GM12878 (cell line): ENCODE data around the gene CCBE1. TPM values are rescaled to one million over a fixed set of nuclear protein-coding genes. Genes with fewer than 3 reads are reported as not detected.

Experiments
- ATAC-seq: fragments of 200-7000 bp; cut with Tn5 transposase; 3 replicates; pipeline ENCODE4 v1.9.1; 2020; ENCODE audit warnings: mild to moderate bottlenecking, moderate library complexity
- BruUV-seq: library from RNA; stranded (reverse); fragments of 400-500 nt; replicated peaks from 2 replicates; lab custom pipeline; 2021; lab: Mats Ljungman, UMichigan
- CTCF ChIA-PET: fragments of 300-600 bp; sonication (Branson Sonifier 250); formaldehyde crosslinking; extraction: SDS; loops from one replicate; lab custom pipeline; 2021; ENCODE audit warnings: inconsistent platforms; lab: Yijun Ruan, JAX
- POLR2A ChIA-PET: fragments of 350-600 bp; formaldehyde crosslinking; extraction: SDS; loops from one replicate; lab custom pipeline; 2021; ENCODE audit warnings: inconsistent platforms; lab: Charles Lee
- RAD21 ChIA-PET: fragments of 300-600 bp; sonication (Branson Sonifier 250); formaldehyde crosslinking; loops from one replicate; lab custom pipeline; 2023; ENCODE audit warnings: antibody characterized with exemption; ENCODE audit not compliant: unreplicated experiment; lab: Charles Lee
- SMC1A ChIA-PET: fragments of 300-600 bp; sonication (Branson Sonifier 250); formaldehyde crosslinking; loops from one replicate; lab custom pipeline; 2023; ENCODE audit not compliant: unreplicated experiment, uncharacterized antibody; lab: Charles Lee
- DNase-seq: peaks from one replicate; pipeline ENCODE4 v3.0.0-alpha.2; 2011; ENCODE audit warnings: low read depth, low spot score
- FAIRE-seq: peaks from 3 replicates; lab custom pipeline; 2011; peaks lifted over from hg19 to GRCh38; lab: Jason Lieb, UNC
- H2AFZ ChIP-seq: 2 replicates; pipeline ENCODE4 v1.6.0; 2011; ENCODE audit warnings: low read depth, low read length, control low read depth; ENCODE audit not compliant: control insufficient read depth
- H3K27ac ChIP-seq: 2 replicates; pipeline ENCODE4 v1.5.1; 2011; ENCODE audit warnings: control low read depth; ENCODE audit not compliant: control insufficient read depth, insufficient read depth
- H3K27me3 ChIP-seq, 2 experiments: replicated peaks in 1 of 2; 2 replicates each; pipeline versions ENCODE4 v1.6.0 to v1.6.1; 2011; ENCODE audit warnings: low read length in 1 of 2; ENCODE audit not compliant: control insufficient read depth in 2 of 2, insufficient read depth in 2 of 2
- H3K36me3 ChIP-seq, 2 experiments: 2 replicates each; pipeline ENCODE4 v1.5.1; 2011; ENCODE audit warnings: low read length in 1 of 2; ENCODE audit not compliant: control insufficient read depth in 2 of 2, insufficient read depth in 2 of 2
- H3K4me1 ChIP-seq: 2 replicates; pipeline ENCODE4 v1.6.1; 2011; ENCODE audit warnings: mild to moderate bottlenecking, low read length, moderate library complexity, mixed read lengths; ENCODE audit not compliant: control insufficient read depth, insufficient read depth
- H3K4me2 ChIP-seq: 2 replicates; pipeline ENCODE4 v1.6.0; 2011; ENCODE audit warnings: control low read depth; ENCODE audit not compliant: control insufficient read depth, insufficient read depth
- H3K4me3 ChIP-seq: fragments of 200-600 bp; sonication (generic); 2 replicates; pipeline ENCODE4 v1.5.1; 2016
- H3K79me2 ChIP-seq: 2 replicates; pipeline ENCODE4 v1.6.0; 2011; ENCODE audit warnings: low read length; ENCODE audit not compliant: control insufficient read depth, insufficient read depth
- H3K9ac ChIP-seq: 2 replicates; pipeline ENCODE4 v1.8.0; 2011; ENCODE audit warnings: low read length, control low read depth, mixed read lengths; ENCODE audit not compliant: control insufficient read depth, insufficient read depth
- H3K9me3 ChIP-seq: replicated peaks from 3 replicates; pipeline ENCODE4 v1.5.1; 2011; ENCODE audit warnings: mild to moderate bottlenecking, low read length; ENCODE audit not compliant: control insufficient read depth, insufficient read depth
- H4K20me1 ChIP-seq: 2 replicates; pipeline ENCODE4 v1.6.0; 2011; ENCODE audit not compliant: control insufficient read depth, insufficient read depth
- BACH1 ChIP-seq: fragments of 450-650 bp; IDR thresholded peaks from 2 replicates; pipeline ENCODE4 v1.6.1; 2017; ENCODE audit warnings: mild to moderate bottlenecking, borderline replicate concordance
- CBX5 ChIP-seq: sonication (generic); IDR thresholded peaks from 2 replicates; pipeline ENCODE4 v1.6.1; 2016; ENCODE audit warnings: low read depth, moderate library complexity, mild to moderate bottlenecking, inconsistent platforms
- CREB1 ChIP-seq: IDR thresholded peaks from 2 replicates; pipeline ENCODE4 v1.6.1; 2012; ENCODE audit warnings: low read depth, mild to moderate bottlenecking, inconsistent platforms
- ESRRA ChIP-seq: IDR thresholded peaks from 2 replicates; pipeline ENCODE4 v1.6.1; 2012; ENCODE audit warnings: mild to moderate bottlenecking, low read length, improper control_type of control experiment
- FOXM1 ChIP-seq: IDR thresholded peaks from 2 replicates; pipeline ENCODE4 v1.6.1; 2012; ENCODE audit warnings: low read depth, mild to moderate bottlenecking, inconsistent platforms, low read length, moderate library complexity
- GATAD2B ChIP-seq: fragments of 450-650 bp; conservative IDR thresholded peaks from 2 replicates; pipeline ENCODE4 v1.6.1; 2017; ENCODE audit warnings: low read depth, mild to moderate bottlenecking, moderate library complexity
- HCFC1 ChIP-seq: fragments of 150-350 bp; IDR thresholded peaks from 2 replicates; pipeline ENCODE4 v1.6.1; 2014; ENCODE audit warnings: low read length
- MEF2A ChIP-seq: IDR thresholded peaks from 2 replicates; pipeline ENCODE4 v1.6.1; 2011; ENCODE audit warnings: low read depth, mild to moderate bottlenecking, low read length, moderate library complexity; ENCODE audit not compliant: insufficient read depth
- MYC ChIP-seq: IDR thresholded peaks from 2 replicates; pipeline ENCODE4 v1.6.1; 2011; ENCODE audit warnings: mild to moderate bottlenecking, low read length, moderate library complexity, inconsistent platforms; ENCODE audit not compliant: insufficient read depth, insufficient replicate concordance, insufficient read length, severe bottlenecking
- SIX5 ChIP-seq: IDR thresholded peaks from 2 replicates; pipeline ENCODE4 v1.6.1; 2011; ENCODE audit warnings: mild to moderate bottlenecking, low read depth, low read length, moderate library complexity; ENCODE audit not compliant: severe bottlenecking
- SP1 ChIP-seq: IDR thresholded peaks from one replicate; pipeline ENCODE4 v1.6.1; 2011; ENCODE audit warnings: low read depth, low read length
- SREBF2 ChIP-seq: IDR thresholded peaks from 2 replicates; pipeline ENCODE4 v1.6.1; 2012; ENCODE audit warnings: mild to moderate bottlenecking, low read length
- ZNF622 ChIP-seq: fragments of 450-650 bp; IDR thresholded peaks from 2 replicates; pipeline ENCODE4 v1.6.1; 2017; ENCODE audit warnings: mild to moderate bottlenecking, inconsistent platforms
- WGBS: methylation state at CpG from one replicate; pipeline ENCODE4 v1.1.6; 2016; ENCODE audit warnings: low lambda C conversion rate; ENCODE audit not compliant: insufficient replicate concordance, insufficient coverage; ENCODE audit errors: missing lambda C conversion rate; 5-methylcytosine and 5-hydroxymethylcytosine counted together
- in situ Hi-C: fragments of 300-500 bp; cut with MboI; formaldehyde crosslinking; loops from 9 replicates; pipeline ENCODE4 v1.14.3; 2018; ENCODE audit warnings: mixed read lengths
- intact Hi-C: fragments of 100-400 bp; cut with micrococcal nuclease; formaldehyde crosslinking; loops from one replicate; pipeline ENCODE4 v1.14.2; 2022; ENCODE audit not compliant: unreplicated experiment
- polyA plus RNA-seq, 11 experiments: library from polyadenylated mRNA; depleted of rRNA in 4 of 11; unstranded in 6 of 11; stranded (reverse) in 5 of 11; fragments of >200 nt; fragmentation: Nextera tagmentation in 4 of 11; fragmentation: Illumina TruSeq in 1 of 11; extraction: Ambion mirVana in 4 of 11; extraction: Trizol in 1 of 11; gene quantifications; 1 replicate in 1 of 11; 2 replicates in 10 of 11; pipeline versions ENCODE4 v1.2.1 to v1.2.3, GENCODE V29; 2011 to 2016; ENCODE audit warnings: inconsistent platforms in 2 of 11, missing spikeins in 2 of 11, low read depth in 1 of 11
- total RNA-seq, 4 experiments: library from RNA; depleted of rRNA in 3 of 4; stranded (reverse); fragments of >200 nt in 3 of 4; fragmentation: Illumina TruSeq in 1 of 4; extraction: Trizol in 1 of 4; gene quantifications; 2 replicates each; pipeline versions ENCODE4 v1.2.1 to v1.2.3, GENCODE V29; 2013 to 2021
- TF ChIP-seq, protein P1 (sequence below), 3 experiments: IDR thresholded peaks in 2 of 3; conservative IDR thresholded peaks in 1 of 3; 2 replicates each; pipeline ENCODE4 v1.5.1; 2011; ENCODE audit warnings: low read depth in 3 of 3, low read length in 3 of 3, mild to moderate bottlenecking in 3 of 3, control low read depth in 2 of 3, moderate library complexity in 2 of 3, inconsistent platforms in 1 of 3, mixed read lengths in 1 of 3; ENCODE audit not compliant: control insufficient read depth in 2 of 3, insufficient read depth in 1 of 3; ENCODE audit errors: extremely low read depth in 1 of 3

CCBE1 gene
- total and polyA plus RNA-seq, 10 of the 15 experiments (the other 5 are each of a cell fraction or from before 2014, with no cell fraction given): 0.03 to 0.49 (median 0.04) TPM; not detected in 7

DNA sequence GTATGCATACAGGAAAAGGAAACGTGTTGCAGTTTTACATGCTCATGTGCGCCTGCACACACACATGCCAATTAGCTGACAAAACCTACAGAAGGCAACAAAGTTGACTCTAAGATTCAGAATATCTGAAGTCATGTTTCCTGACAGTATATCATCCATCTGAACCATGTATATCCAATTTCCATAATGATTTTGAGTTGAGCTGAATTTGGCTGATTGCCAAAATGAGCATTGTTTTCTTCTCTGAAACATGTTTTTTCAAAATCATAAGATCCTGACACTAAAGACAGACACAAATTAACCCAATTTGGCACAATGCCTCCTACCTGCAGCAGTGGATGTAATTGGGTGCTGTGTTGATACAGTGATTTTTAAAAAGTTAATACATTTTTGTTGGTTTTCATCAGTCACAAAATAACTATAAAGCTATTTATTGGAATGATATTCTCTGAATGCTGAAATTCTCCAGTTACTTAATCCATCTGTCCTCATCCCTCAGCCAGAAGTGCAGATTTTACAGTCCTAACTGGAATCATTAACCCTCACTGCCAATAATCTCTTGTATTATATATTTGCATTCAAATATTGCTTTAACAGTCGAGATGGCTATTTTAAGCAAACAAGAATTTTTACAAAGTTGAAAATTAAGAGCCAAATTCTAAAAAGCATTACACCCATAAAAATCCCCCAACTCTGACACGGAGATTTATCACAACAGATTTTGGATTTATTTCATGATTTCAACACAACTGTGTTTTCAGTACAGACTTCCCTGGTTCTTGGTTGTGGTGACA lies 176.5 kb downstream of the CCBE1 start:
- H4K20me1 ChIP-seq: no peaks in the 10 kb centered on the region
- DNase-seq: no peak

DNA sequence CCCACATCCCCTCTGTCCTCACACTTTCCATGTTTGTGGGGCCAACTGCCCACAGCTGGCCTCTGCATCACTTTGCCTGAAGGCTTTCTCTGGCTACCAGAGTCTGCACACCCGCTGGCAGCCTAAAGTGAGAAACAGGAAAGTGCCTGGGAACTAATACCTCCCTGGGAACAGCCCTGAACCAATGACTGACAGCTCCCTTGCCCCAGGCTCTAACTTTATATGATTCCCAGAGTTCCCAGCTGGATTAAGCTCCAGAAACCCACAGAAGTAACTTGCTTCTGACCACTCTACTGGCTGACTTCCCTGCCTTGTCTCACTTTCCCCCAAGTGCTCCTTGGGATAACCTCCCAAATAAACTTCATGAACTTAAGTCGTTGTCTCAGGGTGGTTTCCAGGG lies 178.5 kb downstream of the CCBE1 start:
- H3K4me1 ChIP-seq: no peaks in the 10 kb centered on the region
- no peak overlapping the region for H2AFZ ChIP-seq
- in situ Hi-C loops (no loop called here), intact Hi-C loops (no loop called here)
- CTCF ChIA-PET: no interaction called here
- POLR2A ChIA-PET: no interaction called here
- WGBS: 0% methylated on average over 2 of the region's 2 CpGs
- no peaks in the 10 kb centered on the region for H3K36me3 ChIP-seq
- H3K4me2 ChIP-seq: no peak overlapping the region
- no peak overlapping the region for H3K27ac ChIP-seq
- SMC1A ChIA-PET: no interaction called here
- RAD21 ChIA-PET: no interaction called here
- H4K20me1 ChIP-seq: no peaks in the 10 kb centered on the region
- H3K9ac ChIP-seq: no peak overlapping the region
- H3K9me3 ChIP-seq: no peaks in the 10 kb centered on the region
- no TSS peak for BruUV-seq
- peaks cover 2% of the 10 kb centered on the region in 2 experiments; a peak in 2 of 4 replicates for H3K27me3 ChIP-seq
- FAIRE-seq (no peak), DNase-seq (no peak), ATAC-seq (no peak)
- H3K79me2 ChIP-seq: no peaks in the 10 kb centered on the region
- H3K4me3 ChIP-seq: no peak overlapping the region
- TF ChIP-seq FOXM1 (no peak), BACH1 (no peak), SP1 (no peak), MEF2A (no peak), MYC (no peak), GATAD2B (no peak), SIX5 (no peak), ESRRA (no peak), CREB1 (no peak)
- TF ChIP-seq, protein P1, sequence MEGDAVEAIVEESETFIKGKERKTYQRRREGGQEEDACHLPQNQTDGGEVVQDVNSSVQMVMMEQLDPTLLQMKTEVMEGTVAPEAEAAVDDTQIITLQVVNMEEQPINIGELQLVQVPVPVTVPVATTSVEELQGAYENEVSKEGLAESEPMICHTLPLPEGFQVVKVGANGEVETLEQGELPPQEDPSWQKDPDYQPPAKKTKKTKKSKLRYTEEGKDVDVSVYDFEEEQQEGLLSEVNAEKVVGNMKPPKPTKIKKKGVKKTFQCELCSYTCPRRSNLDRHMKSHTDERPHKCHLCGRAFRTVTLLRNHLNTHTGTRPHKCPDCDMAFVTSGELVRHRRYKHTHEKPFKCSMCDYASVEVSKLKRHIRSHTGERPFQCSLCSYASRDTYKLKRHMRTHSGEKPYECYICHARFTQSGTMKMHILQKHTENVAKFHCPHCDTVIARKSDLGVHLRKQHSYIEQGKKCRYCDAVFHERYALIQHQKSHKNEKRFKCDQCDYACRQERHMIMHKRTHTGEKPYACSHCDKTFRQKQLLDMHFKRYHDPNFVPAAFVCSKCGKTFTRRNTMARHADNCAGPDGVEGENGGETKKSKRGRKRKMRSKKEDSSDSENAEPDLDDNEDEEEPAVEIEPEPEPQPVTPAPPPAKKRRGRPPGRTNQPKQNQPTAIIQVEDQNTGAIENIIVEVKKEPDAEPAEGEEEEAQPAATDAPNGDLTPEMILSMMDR (IDR thresholded peaks at IDR 0.05 in 2 of 3, conservative IDR thresholded peaks at IDR 0.05 in 1 of 3; ENCODE audit: control insufficient read depth in 2 of 3, extremely low read depth in 1 of 3, insufficient read depth in 1 of 3, low read depth in 3 of 3, low read length in 3 of 3): no peak

More for the DNA sequence above, 176.5 kb downstream of the CCBE1 start:
- H2AFZ ChIP-seq: no peak overlapping the region
- ChIA-PET POLR2A (no interaction called here), RAD21 (no interaction called here), CTCF (no interaction called here), SMC1A (interaction anchor here (0.8 kb wide), 1 partner anchor 9 kb away, joined by 3 read pairs; no protein-coding TSS in a partner anchor)
- no peak overlapping the region for H3K4me2 ChIP-seq
- in situ Hi-C loops (no loop called here), intact Hi-C loops (no loop called here)
- H3K9ac ChIP-seq: no peak overlapping the region
- H3K4me3 ChIP-seq: no peak overlapping the region
- H3K27ac ChIP-seq: no peak overlapping the region
- H3K4me1 ChIP-seq: no peaks in the 10 kb centered on the region
- H3K79me2 ChIP-seq: no peaks in the 10 kb centered on the region
- ATAC-seq (no peak), FAIRE-seq (no peak)
- BruUV-seq: no TSS peak
- WGBS: 47% methylated on average over 4 of the region's 4 CpGs
- H3K9me3 ChIP-seq: no peaks in the 10 kb centered on the region
- no peaks in the 10 kb centered on the region for H3K27me3 ChIP-seq
- TF ChIP-seq SREBF2: no peak
- no peak for TF ChIP-seq CBX5
- TF ChIP-seq ZNF622: no peak
- no peak for TF ChIP-seq HCFC1
- H3K36me3 ChIP-seq: no peaks in the 10 kb centered on the region
